Measurements from ENCODE around the gene CYGB. TPM values are rescaled to one million over a fixed set of nuclear protein-coding genes. Genes with fewer than 3 reads are reported as not detected.

The CYGB gene
- total RNA-seq, 1 donor from 2014 or later: 10.1 TPM

DNA sequence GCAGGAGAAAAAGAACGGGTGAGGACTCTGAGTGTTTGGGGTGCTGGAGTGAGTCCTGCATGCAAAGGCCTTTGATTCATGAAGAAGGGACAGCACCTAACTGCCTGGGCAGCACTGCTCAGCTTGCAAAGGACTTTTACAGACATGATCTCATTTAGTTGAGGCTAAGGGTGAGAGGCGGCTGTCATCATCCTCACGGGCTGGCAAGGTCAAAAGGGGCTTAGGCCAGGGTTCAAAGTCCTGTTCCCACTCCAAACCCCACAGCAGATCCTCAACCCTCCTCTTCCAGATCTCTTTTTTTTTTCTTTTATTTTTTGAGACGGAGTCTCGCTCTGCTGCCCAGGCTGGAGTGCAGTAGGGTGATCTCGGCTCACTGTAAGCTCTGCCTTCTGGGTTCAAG is 41.0 kb downstream of the CYGB start:
- no peak for TF ChIP-seq CTCF (IDR thresholded peaks at IDR 0.05; ENCODE audit: unreplicated experiment)
- Mint-ChIP-seq H3K36me3 (no peaks in the 10 kb centered on the region), H3K27ac (no peak overlapping the region), H3K9me3 (no peaks in the 10 kb centered on the region), H3K4me1 (peaks cover 46% of the 10 kb centered on the region), H3K27me3 (ENCODE audit: low read depth) (peaks cover 7% of the 10 kb centered on the region), H3K4me3 (no peak overlapping the region)
- DNase-seq (ENCODE audit: low spot score in 2 of 2, unreplicated experiment in 2 of 2): no peak

- DNase-seq (ENCODE audit: low spot score in 2 of 2, unreplicated experiment in 2 of 2): no peak
- Mint-ChIP-seq H3K36me3 (no peaks in the 10 kb centered on the region), H3K27me3 (ENCODE audit: low read depth) (peaks cover 7% of the 10 kb centered on the region), H3K4me1 (peaks cover 44% of the 10 kb centered on the region), H3K9me3 (no peaks in the 10 kb centered on the region), H3K4me3 (no peak overlapping the region), H3K27ac (no peak overlapping the region)
- TF ChIP-seq CTCF (IDR thresholded peaks at IDR 0.05; ENCODE audit: unreplicated experiment): no peak
Measured at GRCh38 chr17:76495663-76496400, 41.7 kb downstream of the CYGB start.

GRCh38 chr17:76493505-76494167 is 43.9 kb downstream of the CYGB start:
- DNase-seq (ENCODE audit: low spot score in 2 of 2, unreplicated experiment in 2 of 2): no peak
- H3K27me3 Mint-ChIP-seq (ENCODE audit: low read depth): peaks cover 3% of the 10 kb centered on the region
- no peak overlapping the region for H3K27ac Mint-ChIP-seq
- TF ChIP-seq CTCF (IDR thresholded peaks at IDR 0.05; ENCODE audit: unreplicated experiment): no peak
- H3K9me3 Mint-ChIP-seq: no peaks in the 10 kb centered on the region
- peaks cover 26% of the 10 kb centered on the region for H3K4me1 Mint-ChIP-seq
- no peaks in the 10 kb centered on the region for H3K36me3 Mint-ChIP-seq
- H3K4me3 Mint-ChIP-seq: no peak overlapping the region

DNA sequence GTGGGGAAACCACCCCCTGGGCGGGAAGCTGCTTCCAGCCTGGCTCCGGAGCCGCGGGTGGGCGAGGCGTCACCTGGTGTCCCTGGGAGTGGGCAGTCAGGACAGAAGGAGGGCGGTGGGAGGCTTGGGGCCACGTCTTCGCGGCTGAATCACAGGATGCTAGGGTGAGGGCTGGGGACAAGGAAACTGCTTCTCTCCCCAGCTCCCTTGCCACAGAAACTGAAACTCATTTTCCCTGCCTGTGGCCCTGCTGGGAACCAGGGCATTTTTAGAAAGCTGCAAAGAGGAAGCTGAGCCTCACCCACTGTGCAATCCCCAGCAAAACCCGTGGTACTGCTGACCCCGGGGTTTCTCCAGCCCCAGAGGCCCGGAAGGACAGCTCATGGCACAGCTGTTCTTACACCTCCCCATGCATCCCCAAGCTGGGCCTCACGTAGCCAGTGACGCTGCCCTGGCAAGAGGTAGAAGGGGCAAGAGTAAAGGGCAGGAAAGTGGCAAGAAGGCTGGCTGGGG is 44.5 kb downstream of the CYGB start:
- TF ChIP-seq CTCF (IDR thresholded peaks at IDR 0.05; ENCODE audit: unreplicated experiment): no peak

GRCh38 chr17:76492123-76492988 is 45.2 kb downstream of the CYGB start:
- no peak for DNase-seq (ENCODE audit: low spot score in 2 of 2, unreplicated experiment in 2 of 2)
- H3K4me3 Mint-ChIP-seq: no peak overlapping the region
- H3K27me3 Mint-ChIP-seq (ENCODE audit: low read depth): peaks cover 3% of the 10 kb centered on the region
- peaks cover 1% of the 10 kb centered on the region for H3K36me3 Mint-ChIP-seq
- no peak for TF ChIP-seq CTCF (IDR thresholded peaks at IDR 0.05; ENCODE audit: unreplicated experiment)
- no peaks in the 10 kb centered on the region for H3K9me3 Mint-ChIP-seq
- H3K27ac Mint-ChIP-seq: no peak overlapping the region
- peaks cover 16% of the 10 kb centered on the region for H3K4me1 Mint-ChIP-seq

More for the DNA sequence above, 44.5 kb downstream of the CYGB start:
- Mint-ChIP-seq H3K4me3 (no peak overlapping the region), H3K27ac (peak overlapping the region; percentile 30), H3K9me3 (no peaks in the 10 kb centered on the region), H3K4me1 (peaks cover 20% of the 10 kb centered on the region), H3K36me3 (no peaks in the 10 kb centered on the region), H3K27me3 (ENCODE audit: low read depth) (peaks cover 3% of the 10 kb centered on the region)
- no peak for DNase-seq (ENCODE audit: low spot score in 2 of 2, unreplicated experiment in 2 of 2)

All from mesothelial cell of epicardium (in vitro differentiated cells).